CD14-positive monocyte (primary cell): ENCODE results near the gene OR2T4. TPM values are rescaled to one million over a fixed set of nuclear protein-coding genes. Genes with fewer than 3 reads are reported as not detected.

Source experiments
- DNase-seq, 3 donors: peaks; one replicate each; pipeline ENCODE4 v3.0.0-alpha.2; 2011 to 2022
- H2AFZ ChIP-seq: 2 replicates; pipeline ENCODE4 v1.6.0; 2012; ENCODE audit warnings: mild to moderate bottlenecking, low read depth, low read length, inconsistent platforms; ENCODE audit not compliant: insufficient read depth, poor library complexity, severe bottlenecking
- H3K27ac ChIP-seq, 2 donors: 1 replicate in 1 of 2; 2 replicates in 1 of 2; pipeline ENCODE4 v1.5.1; 2012 to 2013; ENCODE audit warnings: low read length in 2 of 2, control low read depth in 1 of 2, inconsistent platforms in 1 of 2, low read depth in 1 of 2, mild to moderate bottlenecking in 1 of 2
- H3K27me3 ChIP-seq, 2 donors: one replicate each; pipeline versions ENCODE4 v1.6.0 to v1.6.1; 2011 to 2013; ENCODE audit warnings: low read length in 2 of 2; ENCODE audit not compliant: control insufficient read depth in 2 of 2, insufficient read depth in 2 of 2
- H3K36me3 ChIP-seq, 2 donors: replicated peaks in 1 of 2; 1 replicate in 1 of 2; 2 replicates in 1 of 2; pipeline versions ENCODE4 v1.5.1 to v1.6.1; 2012 to 2013; ENCODE audit warnings: low read length in 2 of 2, control low read depth in 1 of 2, inconsistent platforms in 1 of 2, mild to moderate bottlenecking in 1 of 2; ENCODE audit not compliant: insufficient read depth in 2 of 2, control insufficient read depth in 1 of 2
- H3K4me1 ChIP-seq, 2 donors: 1 replicate in 1 of 2; 2 replicates in 1 of 2; pipeline versions ENCODE4 v1.5.1 to v1.6.1; 2012 to 2013; ENCODE audit warnings: low read length in 2 of 2, control low read depth in 1 of 2, inconsistent platforms in 1 of 2, mild to moderate bottlenecking in 1 of 2, moderate library complexity in 1 of 2; ENCODE audit not compliant: insufficient read depth in 2 of 2, control insufficient read depth in 1 of 2
- H3K4me2 ChIP-seq: replicated peaks from 2 replicates; pipeline ENCODE3; 2012; ENCODE audit warnings: low read length, moderate library complexity, mild to moderate bottlenecking; ENCODE audit not compliant: poor library complexity, severe bottlenecking; ENCODE audit errors: extremely low read depth
- H3K4me3 ChIP-seq, 3 experiments: fragments of 200-600 bp in 1 of 3; sonication (generic) in 1 of 3; replicated peaks in 1 of 3; 1 replicate in 2 of 3; 2 replicates in 1 of 3; pipeline ENCODE4 v1.5.1; 2011 to 2013; ENCODE audit warnings: low read length in 3 of 3, mild to moderate bottlenecking in 3 of 3, control low read depth in 2 of 3, low read depth in 2 of 3, inconsistent platforms in 1 of 3, moderate library complexity in 1 of 3
- H3K79me2 ChIP-seq: 2 replicates; pipeline ENCODE4 v1.6.0; 2012; ENCODE audit warnings: mild to moderate bottlenecking, control low read depth, inconsistent platforms, low read length, moderate library complexity; ENCODE audit not compliant: insufficient read depth
- H3K9ac ChIP-seq: 2 replicates; pipeline ENCODE4 v1.6.0; 2017; ENCODE audit warnings: low read length, mild to moderate bottlenecking; ENCODE audit not compliant: insufficient read depth, poor library complexity, severe bottlenecking
- H3K9me3 ChIP-seq, 2 donors: replicated peaks in 1 of 2; 1 replicate in 1 of 2; 2 replicates in 1 of 2; pipeline versions ENCODE4 v1.5.1 to v1.6.1; 2012 to 2013; ENCODE audit warnings: low read length in 2 of 2, control low read depth in 1 of 2; ENCODE audit not compliant: control insufficient read depth in 1 of 2, insufficient read depth in 1 of 2
- H4K20me1 ChIP-seq: 2 replicates; pipeline ENCODE4 v1.6.0; 2012; ENCODE audit warnings: mild to moderate bottlenecking, low read length, control low read depth, moderate library complexity; ENCODE audit not compliant: insufficient read depth
- H3K27ac Mint-ChIP-seq, 7 donors: one replicate each; pipeline ENCODE4 v1.8.0; 2020; ENCODE audit warnings: mild to moderate bottlenecking in 7 of 7, mixed read lengths in 7 of 7, moderate library complexity in 6 of 7, inconsistent platforms in 2 of 7
- H3K27me3 Mint-ChIP-seq, 3 donors: one replicate each; pipeline ENCODE4 v1.8.0; 2021 to 2022; ENCODE audit warnings: low read depth in 3 of 3, mild to moderate bottlenecking in 3 of 3, mixed read lengths in 3 of 3, moderate library complexity in 3 of 3, inconsistent platforms in 1 of 3
- H3K36me3 Mint-ChIP-seq, 2 donors: one replicate each; pipeline ENCODE4 v1.8.0; 2020; ENCODE audit warnings: mixed read lengths in 2 of 2, inconsistent platforms in 1 of 2, mild to moderate bottlenecking in 1 of 2
- H3K4me1 Mint-ChIP-seq: one replicate; pipeline ENCODE4 v1.8.0; 2020; ENCODE audit warnings: mild to moderate bottlenecking, mixed read lengths
- H3K4me3 Mint-ChIP-seq, 2 donors: one replicate each; pipeline ENCODE4 v1.8.0; 2020; ENCODE audit warnings: mild to moderate bottlenecking in 2 of 2, mixed read lengths in 2 of 2, moderate library complexity in 1 of 2
- H3K9me3 Mint-ChIP-seq, 7 donors: one replicate each; pipeline ENCODE4 v1.8.0; 2020 to 2022; ENCODE audit warnings: mixed read lengths in 7 of 7, mild to moderate bottlenecking in 6 of 7, moderate library complexity in 6 of 7, inconsistent platforms in 2 of 7
- WGBS: methylation state at CpG from one replicate; pipeline ENCODE4 v1.1.5; 2013; ENCODE audit warnings: missing lambda C conversion rate; ENCODE audit not compliant: insufficient coverage; 5-methylcytosine and 5-hydroxymethylcytosine counted together
- intact Hi-C, 2 donors: fragments of 100-400 bp; cut with micrococcal nuclease; formaldehyde crosslinking; loops; one replicate each; pipeline versions ENCODE4 v1.15.0 to v1.15.1; 2023
- polyA plus RNA-seq, 3 donors: library from polyadenylated mRNA; depleted of rRNA in 1 of 3; unstranded in 2 of 3; stranded (reverse) in 1 of 3; fragments of 300-500 nt in 2 of 3; fragments of >200 nt in 1 of 3; fragmentation: Illumina TruSeq in 2 of 3; gene quantifications; 1 replicate in 2 of 3; 2 replicates in 1 of 3; pipeline ENCODE4 v1.2.3, GENCODE V29; 2012 to 2021
- TF ChIP-seq, protein P1 (sequence below): fragments of 200-600 bp; IDR thresholded peaks from one replicate; pipeline ENCODE4 v1.8.0; 2022; ENCODE audit warnings: antibody characterized with exemption, mild to moderate bottlenecking

The OR2T4 gene
- polyA plus RNA-seq, 3 donors, result not detected

- H3K36me3 Mint-ChIP-seq, result no peaks in the 10 kb centered on the region
- Histone ChIP-seq H3K9ac (no peak within 1 kb of the TSS), H3K79me2 (no peaks in the 10 kb centered on the region), H3K4me2 (no peak within 1 kb of the TSS), H3K27me3 (no peaks in the 10 kb centered on the region), H3K27ac (no peak within 1 kb of the TSS), H3K9me3 (peaks cover 5 to 9% of the 10 kb centered on the region in 2 donors), H3K4me1 (no peaks in the 10 kb centered on the region), H3K36me3 (no peaks in the 10 kb centered on the region), H3K4me3 (no peak within 1 kb of the TSS), H4K20me1 (no peaks in the 10 kb centered on the region), H2AFZ (no peak within 1 kb of the TSS)
- no peaks in the 10 kb centered on the region for H3K4me1 Mint-ChIP-seq
- H3K9me3 Mint-ChIP-seq, result peaks cover 2 to 6% (median 2%) of the 10 kb centered on the region in 7 donors
- intact Hi-C loops, result no loop called here
- DNase-seq, result no peak
- TF ChIP-seq, protein P1, sequence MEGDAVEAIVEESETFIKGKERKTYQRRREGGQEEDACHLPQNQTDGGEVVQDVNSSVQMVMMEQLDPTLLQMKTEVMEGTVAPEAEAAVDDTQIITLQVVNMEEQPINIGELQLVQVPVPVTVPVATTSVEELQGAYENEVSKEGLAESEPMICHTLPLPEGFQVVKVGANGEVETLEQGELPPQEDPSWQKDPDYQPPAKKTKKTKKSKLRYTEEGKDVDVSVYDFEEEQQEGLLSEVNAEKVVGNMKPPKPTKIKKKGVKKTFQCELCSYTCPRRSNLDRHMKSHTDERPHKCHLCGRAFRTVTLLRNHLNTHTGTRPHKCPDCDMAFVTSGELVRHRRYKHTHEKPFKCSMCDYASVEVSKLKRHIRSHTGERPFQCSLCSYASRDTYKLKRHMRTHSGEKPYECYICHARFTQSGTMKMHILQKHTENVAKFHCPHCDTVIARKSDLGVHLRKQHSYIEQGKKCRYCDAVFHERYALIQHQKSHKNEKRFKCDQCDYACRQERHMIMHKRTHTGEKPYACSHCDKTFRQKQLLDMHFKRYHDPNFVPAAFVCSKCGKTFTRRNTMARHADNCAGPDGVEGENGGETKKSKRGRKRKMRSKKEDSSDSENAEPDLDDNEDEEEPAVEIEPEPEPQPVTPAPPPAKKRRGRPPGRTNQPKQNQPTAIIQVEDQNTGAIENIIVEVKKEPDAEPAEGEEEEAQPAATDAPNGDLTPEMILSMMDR, result no peak
- H3K27ac Mint-ChIP-seq, result no peak within 1 kb of the TSS
- H3K27me3 Mint-ChIP-seq, result no peaks in the 10 kb centered on the region
- no CpG with 5 or more reads among the region's 3 CpGs for WGBS
- no peak within 1 kb of the TSS for H3K4me3 Mint-ChIP-seq
These were observed 41.3 kb downstream of the OR2T4 start, which contains the start of gene OR2T1 for GRCh38 chr1:248402748-248403147. TSS of gene OR2T1 (plus strand) at chr1:248403048. CDS start at chr1:248406148, 3,100 bp downstream.

- Histone ChIP-seq H2AFZ (no peak overlapping the region), H3K27ac (no peak overlapping the region), H3K4me2 (no peak overlapping the region), H3K27me3 (no peaks in the 10 kb centered on the region), H4K20me1 (no peaks in the 10 kb centered on the region), H3K9ac (no peak overlapping the region), H3K4me1 (no peaks in the 10 kb centered on the region), H3K36me3 (no peaks in the 10 kb centered on the region), H3K9me3 (peaks cover 5 to 15% of the 10 kb centered on the region in 2 donors), H3K79me2 (no peaks in the 10 kb centered on the region), H3K4me3 (no peak overlapping the region)
- peak in 1 of 3 donors; percentile 23 for DNase-seq
- peaks cover 2 to 8% (median 3%) of the 10 kb centered on the region in 7 donors for H3K9me3 Mint-ChIP-seq
- TF ChIP-seq, protein P1, result no peak
- intact Hi-C loops, result no loop called here
- H3K4me3 Mint-ChIP-seq, result no peak overlapping the region
- no peaks in the 10 kb centered on the region for H3K27me3 Mint-ChIP-seq
- H3K27ac Mint-ChIP-seq, result no peak overlapping the region
- no CpG with 5 or more reads among the region's 6 CpGs for WGBS
- H3K36me3 Mint-ChIP-seq, result no peaks in the 10 kb centered on the region
- H3K4me1 Mint-ChIP-seq, result no peaks in the 10 kb centered on the region
These were observed 42.6 kb downstream of the OR2T4 start for GRCh38 chr1:248404024-248404423.
